Measurements from ENCODE around the gene SLC41A3.

The SLC41A3 gene

DNA sequence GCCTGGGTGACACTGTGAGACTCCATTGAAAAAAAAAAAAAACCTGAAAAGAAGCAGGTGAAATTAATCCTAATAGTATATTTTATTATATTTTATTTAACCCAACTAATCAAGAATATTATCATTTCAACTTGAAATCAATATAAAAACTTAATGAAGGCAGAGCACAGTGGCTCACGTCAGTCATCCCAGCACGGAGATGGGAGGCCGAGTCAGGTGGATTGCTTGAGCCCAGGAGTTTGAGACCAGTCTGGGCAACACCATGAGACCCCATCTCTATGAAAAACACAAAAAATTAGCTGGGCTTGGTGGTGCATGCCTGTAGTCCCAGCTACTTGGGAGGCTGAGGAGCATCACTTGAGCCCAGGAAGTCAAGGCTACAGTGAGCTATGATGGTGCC is 33.3 kb upstream of the SLC41A3 start:
- Histone ChIP-seq H3K4me1 (no peaks in the 10 kb centered on the region), H3K36me3 (no peaks in the 10 kb centered on the region), H3K9me3 (no peaks in the 10 kb centered on the region), H3K4me3 (ENCODE audit: low read depth, low read length) (no peak overlapping the region), H3K27me3 (peaks cover 4% of the 10 kb centered on the region; the same call in 1 of the 2 replicates)
- no peak for TF ChIP-seq CTCF (IDR thresholded peaks at IDR 0.05; ENCODE audit: low read depth, low read length)
- DNase-seq, result no peak

DNA sequence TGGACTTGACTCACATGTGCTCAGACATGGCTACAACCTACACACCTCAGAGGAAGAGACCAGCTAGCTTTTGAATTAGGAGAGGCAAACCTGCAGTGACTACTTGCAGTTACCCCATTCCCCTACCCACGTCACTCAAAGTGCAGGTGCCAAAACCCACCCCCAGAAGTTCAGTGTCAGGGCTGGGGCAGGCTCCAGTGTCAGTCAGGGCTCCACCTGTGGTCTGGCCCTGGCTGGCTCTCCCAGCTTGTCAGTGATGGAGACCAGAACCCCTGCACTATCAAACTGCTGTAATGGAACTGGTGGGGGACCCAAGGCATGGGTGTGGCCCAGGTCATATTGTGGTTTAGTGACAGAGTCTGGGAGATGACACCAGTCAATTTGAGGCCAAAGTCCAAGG is 32.6 kb upstream of the SLC41A3 start:
- TF ChIP-seq CTCF (IDR thresholded peaks at IDR 0.05; ENCODE audit: low read depth, low read length), result no peak
- no peak for DNase-seq
- peaks cover 4% of the 10 kb centered on the region; the same call in 1 of the 2 replicates for H3K27me3 ChIP-seq
- no peaks in the 10 kb centered on the region for H3K9me3 ChIP-seq
- no peaks in the 10 kb centered on the region for H3K4me1 ChIP-seq
- H3K36me3 ChIP-seq, result no peaks in the 10 kb centered on the region
- H3K4me3 ChIP-seq (ENCODE audit: low read depth, low read length), result no peak overlapping the region

DNA sequence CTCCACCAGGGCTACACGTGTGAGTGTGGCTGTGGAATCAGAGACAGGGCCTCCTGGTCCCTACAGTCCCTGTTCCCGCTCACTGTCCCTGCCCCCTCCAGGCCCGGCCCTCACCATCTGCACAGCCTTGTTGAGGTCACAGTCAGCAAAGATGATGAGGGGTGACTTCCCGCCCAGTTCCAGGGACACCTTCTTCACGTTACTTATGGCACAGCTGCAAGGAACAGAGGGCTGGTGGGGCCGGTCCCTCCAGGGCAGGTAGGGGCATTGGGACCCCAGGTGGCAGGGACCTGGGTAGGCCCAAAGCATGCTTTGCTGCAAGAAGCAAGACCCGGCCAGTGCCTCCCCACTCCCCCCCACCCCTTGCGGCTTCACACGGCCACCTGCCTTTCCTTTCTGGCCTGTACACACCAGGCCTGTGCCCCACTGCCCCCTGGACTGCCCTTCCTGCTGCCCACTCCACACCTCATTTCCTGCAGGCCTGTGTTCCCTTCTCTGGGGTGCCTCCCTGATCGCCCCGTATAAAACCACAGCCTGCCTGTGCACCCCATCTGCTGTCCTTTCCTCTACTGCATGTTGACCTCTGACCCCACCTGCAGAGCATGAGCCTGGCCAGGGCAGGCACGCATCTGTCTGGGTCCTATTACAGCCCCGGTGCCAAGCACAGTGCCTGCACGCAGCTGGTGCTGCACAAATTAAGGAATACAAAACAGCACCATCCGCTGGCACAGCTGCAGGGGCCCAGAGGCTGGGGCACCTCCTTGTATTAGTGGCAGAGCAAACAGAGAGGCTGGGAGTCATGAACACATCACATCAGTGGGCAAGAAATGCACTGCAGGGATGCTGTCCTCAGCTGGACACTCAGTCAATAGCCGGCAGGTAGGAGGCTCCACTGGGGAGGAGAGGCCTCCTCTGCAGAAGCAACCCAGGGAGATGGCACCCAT is 30.8 kb upstream of the SLC41A3 start:
- Histone ChIP-seq H3K36me3 (no peaks in the 10 kb centered on the region), H3K4me3 (ENCODE audit: low read depth, low read length) (no peak overlapping the region), H3K27me3 (peaks cover 4% of the 10 kb centered on the region; the same call in 1 of the 2 replicates), H3K4me1 (no peaks in the 10 kb centered on the region), H3K9me3 (no peaks in the 10 kb centered on the region)
- peak; percentile 4 for DNase-seq
- no peak for TF ChIP-seq CTCF (IDR thresholded peaks at IDR 0.05; ENCODE audit: low read depth, low read length)

DNA sequence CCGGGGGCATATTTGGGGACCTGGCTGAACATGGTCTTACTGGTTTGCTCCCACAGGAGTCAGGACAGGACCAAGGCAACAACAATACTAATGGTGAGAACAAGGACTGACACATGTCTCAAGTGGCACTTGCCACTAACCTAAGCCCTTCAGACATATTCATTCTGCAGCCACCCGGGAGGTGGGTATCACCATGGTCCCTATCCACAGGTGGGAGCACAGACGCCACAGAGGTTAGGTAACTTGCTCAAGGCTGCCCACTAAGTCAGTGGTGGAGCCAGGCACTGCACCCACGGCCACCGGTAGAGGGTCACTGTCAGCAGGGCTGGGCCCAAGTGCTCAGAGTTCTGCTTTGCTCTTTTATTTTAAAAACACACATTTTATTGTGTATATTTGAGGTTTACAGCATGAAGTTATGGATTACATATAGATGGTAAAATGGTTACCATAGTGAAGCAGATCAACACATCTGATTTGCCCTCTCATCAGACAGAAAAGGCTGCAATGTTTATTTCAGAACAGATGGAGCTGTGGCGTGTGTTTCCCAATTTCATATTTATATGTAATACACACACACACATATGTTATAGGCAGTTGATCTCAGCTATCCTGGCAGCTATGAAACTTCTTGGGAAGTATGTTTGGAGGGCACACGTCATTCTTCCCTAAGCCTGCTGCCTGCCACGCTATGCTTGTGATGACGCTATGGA is 30.0 kb upstream of the SLC41A3 start:
- Histone ChIP-seq H3K4me1 (no peaks in the 10 kb centered on the region), H3K4me3 (ENCODE audit: low read depth, low read length) (no peak overlapping the region), H3K36me3 (no peaks in the 10 kb centered on the region), H3K27me3 (peaks cover 4% of the 10 kb centered on the region; the same call in 1 of the 2 replicates), H3K9me3 (no peaks in the 10 kb centered on the region)
- peak; percentile 36 for DNase-seq
- peak; percentile 36 for TF ChIP-seq CTCF (IDR thresholded peaks at IDR 0.05; ENCODE audit: low read depth, low read length)

DNA sequence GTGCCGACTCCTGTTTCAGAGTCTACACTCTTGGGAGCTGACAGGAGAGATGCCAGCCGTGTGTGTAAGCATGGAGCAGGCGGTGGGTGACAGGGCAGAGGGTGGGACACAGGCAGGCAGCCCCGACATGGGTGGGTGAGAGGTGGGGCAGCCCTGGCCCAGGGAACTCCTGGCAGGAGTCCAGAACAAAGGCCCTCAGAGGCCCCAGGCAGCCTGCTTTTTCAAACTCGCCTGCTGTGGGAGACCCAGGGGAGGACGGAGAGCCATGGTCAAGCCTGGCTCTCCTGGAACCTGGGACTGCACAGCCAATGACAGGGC is 29.3 kb upstream of the SLC41A3 start:
- no peaks in the 10 kb centered on the region for H3K36me3 ChIP-seq
- no peak overlapping the region for H3K4me3 ChIP-seq (ENCODE audit: low read depth, low read length)
- H3K9me3 ChIP-seq, result no peaks in the 10 kb centered on the region
- peak; percentile 12 for DNase-seq
- peaks cover under 1% of the 10 kb centered on the region; the same call in 1 of the 2 replicates for H3K27me3 ChIP-seq
- TF ChIP-seq CTCF (IDR thresholded peaks at IDR 0.05; ENCODE audit: low read depth, low read length), result no peak
- no peaks in the 10 kb centered on the region for H3K4me1 ChIP-seq
